ENCODE data around the gene CDHR5.

Gene CDHR5

GRCh38 chr11:620935-621814, 3.6 kb downstream of the CDHR5 start:
- DNase-seq = no peak

- DNase-seq = no peak
These were observed 4.6 kb downstream of the CDHR5 start for GRCh38 chr11:620201-620600.

- DNase-seq = no peak
These were observed 5.1 kb downstream of the CDHR5 start for GRCh38 chr11:619628-620050.

- DNase-seq = no peak
These were observed 5.7 kb downstream of the CDHR5 start for GRCh38 chr11:618856-619627.

- no peak for DNase-seq
These were observed 6.7 kb downstream of the CDHR5 start for GRCh38 chr11:617912-618682.

- no peak for DNase-seq
These were observed 7.4 kb downstream of the CDHR5 start for GRCh38 chr11:617199-617911.

- no peak for DNase-seq
These were observed 8.2 kb downstream of the CDHR5 start for GRCh38 chr11:616320-617198.

GRCh38 chr11:615504-616319, 9.0 kb downstream of the CDHR5 start, which contains the start of gene IRF7:
IRF7 (minus strand) TSS chr11:615950; CDS start chr11:615364, 586 bp downstream.
- peak; percentile 55 for DNase-seq

- DNase-seq = no peak
These were observed 9.9 kb downstream of the CDHR5 start for GRCh38 chr11:614623-615503.

GRCh38 chr11:614021-614622, 10.6 kb downstream of the CDHR5 start:
- peak; percentile 2 for DNase-seq

GRCh38 chr11:613369-613968, 11.3 kb downstream of the CDHR5 start:
- peak; percentile 11 for DNase-seq

GRCh38 chr11:612961-613300, 11.8 kb downstream of the CDHR5 start:
- DNase-seq = no peak

GRCh38 chr11:612201-612960, 12.4 kb downstream of the CDHR5 start:
- DNase-seq = no peak

GRCh38 chr11:611001-611996, 13.5 kb downstream of the CDHR5 start:
- no peak for DNase-seq

GRCh38 chr11:610146-610801, 14.5 kb downstream of the CDHR5 start:
- DNase-seq = no peak

GRCh38 chr11:609341-609811, 15.4 kb downstream of the CDHR5 start:
- DNase-seq = no peak
